HuH-7.5 (cell line): ENCODE data around the gene MAS1L.

Experiments
- DNase-seq: peaks from one replicate; pipeline ENCODE4 v3.0.0; 2011; ENCODE audit warnings: low spot score

The MAS1L gene

DNA sequence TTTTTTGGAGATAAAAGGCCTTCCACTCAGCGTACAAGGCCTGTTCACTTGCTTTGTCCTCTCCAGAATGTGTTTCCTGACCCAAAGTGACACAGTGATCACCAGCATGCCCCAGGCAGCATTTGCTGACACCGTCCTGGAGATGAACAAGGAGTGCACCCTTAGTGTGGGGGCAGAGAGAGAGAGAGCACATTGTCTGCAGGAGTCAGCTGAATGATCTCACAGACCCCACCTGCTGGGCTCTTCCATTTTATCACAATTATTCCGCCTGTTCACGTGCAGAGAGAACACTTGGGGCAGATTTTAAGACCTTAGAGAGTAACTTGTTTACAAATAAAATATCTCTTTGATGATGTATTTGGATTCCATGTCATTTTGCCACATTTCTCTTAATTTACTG, 22.4 kb upstream of the MAS1L start:
- no peak for DNase-seq

DNA sequence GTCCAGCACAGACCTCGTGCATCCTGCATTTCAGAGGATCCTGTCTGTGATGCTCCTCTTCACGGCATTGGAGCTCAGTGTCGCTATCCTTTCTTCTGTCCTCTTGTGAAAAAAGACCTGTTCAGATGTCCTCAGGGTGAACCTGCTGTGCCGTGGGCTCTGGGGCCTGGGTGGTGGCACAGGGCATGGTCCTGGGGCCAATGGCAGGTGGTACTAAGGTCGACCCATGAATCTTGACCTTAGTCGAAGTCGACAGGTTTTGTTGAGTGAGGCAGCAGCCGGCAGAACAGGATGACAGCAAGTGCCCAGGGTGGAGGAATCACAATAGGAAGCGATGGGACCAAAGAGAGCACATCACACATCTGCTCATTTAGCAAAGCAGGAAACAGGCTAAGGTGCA, 22.0 kb upstream of the MAS1L start:
- DNase-seq = no peak

DNA sequence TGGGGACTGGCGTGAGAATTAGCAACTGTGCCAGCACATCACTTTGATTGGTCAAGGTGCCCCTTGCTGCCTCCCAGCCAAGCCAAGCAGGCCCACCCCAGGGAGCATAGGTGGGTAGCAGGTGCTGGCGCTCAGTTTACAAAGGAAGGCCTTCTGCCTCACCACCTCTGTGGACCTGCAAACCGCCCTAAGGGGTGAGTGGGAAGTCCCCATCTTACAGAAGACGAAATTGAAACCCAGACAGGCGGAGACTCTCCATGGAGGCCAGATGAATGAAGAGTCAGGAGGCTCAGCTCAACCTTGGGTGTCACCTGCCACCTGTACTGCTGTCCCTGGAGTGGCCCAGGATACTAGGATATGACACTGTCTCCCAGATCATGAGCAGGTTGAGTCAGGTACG, 21.5 kb upstream of the MAS1L start:
- DNase-seq = no peak

DNA sequence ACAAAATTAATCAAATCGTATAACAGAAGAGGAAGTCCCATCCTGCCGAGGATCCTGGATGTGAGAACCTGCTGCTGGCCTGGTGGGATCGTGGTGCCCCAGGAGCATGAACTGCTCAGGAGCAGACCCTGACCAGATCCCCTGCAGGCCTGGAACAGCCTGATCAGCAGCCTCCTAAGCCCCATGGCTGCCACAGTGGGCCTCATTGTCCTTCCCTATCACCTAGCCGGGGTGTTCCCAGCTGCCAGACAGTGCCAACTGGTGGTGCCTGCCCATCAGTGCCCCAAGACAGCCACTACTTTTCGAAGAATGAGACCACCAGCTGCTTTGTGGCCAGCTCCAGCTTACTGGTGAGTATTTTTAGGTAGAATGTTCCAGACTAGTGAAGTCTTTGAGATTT, 19.6 kb upstream of the MAS1L start:
- DNase-seq = no peak

DNA sequence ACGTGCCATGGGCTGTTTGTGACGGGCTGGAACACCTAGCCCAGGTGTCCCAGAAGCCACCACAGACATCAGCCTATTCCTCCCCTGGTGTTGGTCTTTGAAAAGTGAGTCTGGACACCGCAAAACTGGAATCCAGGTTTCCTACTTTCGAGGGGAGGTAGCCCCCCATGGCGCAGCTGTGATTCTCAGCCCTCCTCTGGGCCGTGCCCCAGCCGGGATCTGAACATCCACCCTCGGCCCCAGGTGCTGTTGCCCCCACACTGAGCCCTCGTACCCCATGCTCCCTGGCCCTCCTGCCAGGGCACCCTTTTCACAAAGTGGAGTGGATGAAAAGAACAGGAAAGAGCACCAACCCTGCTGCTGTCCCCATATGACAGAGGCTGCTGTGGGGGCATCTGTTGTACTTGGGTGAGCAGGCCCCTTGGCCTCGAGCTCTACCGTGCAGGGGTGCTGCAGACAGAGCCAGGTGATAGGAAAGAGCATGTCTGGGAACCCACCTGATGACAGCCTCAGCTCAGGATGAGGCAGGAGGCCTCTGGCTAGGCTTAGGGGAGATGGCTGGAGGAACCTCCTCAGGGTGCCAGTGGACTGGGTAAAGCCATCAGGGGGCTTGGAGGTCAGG, 18.8 kb upstream of the MAS1L start:
- DNase-seq = no peak

DNA sequence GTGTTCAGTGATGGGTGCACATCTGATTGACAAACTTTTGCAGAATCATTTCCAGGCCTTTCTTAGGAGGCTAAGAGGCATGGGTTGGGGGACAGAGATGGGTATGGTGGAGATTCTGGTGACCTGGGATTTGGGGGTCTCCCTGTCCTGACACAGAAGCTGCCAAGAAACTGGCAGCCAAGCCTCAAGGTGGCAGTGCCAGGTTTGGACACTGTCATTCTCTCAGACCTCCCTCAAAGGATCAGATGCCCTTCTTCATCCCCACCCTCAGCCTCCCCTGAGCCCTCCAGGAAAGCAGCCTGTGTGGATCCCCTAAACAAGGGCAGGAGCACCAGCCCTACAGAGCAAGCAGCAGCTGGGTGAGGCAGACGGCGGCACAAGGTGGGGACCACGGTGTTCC, 18.1 kb upstream of the MAS1L start:
- no peak for DNase-seq

DNA sequence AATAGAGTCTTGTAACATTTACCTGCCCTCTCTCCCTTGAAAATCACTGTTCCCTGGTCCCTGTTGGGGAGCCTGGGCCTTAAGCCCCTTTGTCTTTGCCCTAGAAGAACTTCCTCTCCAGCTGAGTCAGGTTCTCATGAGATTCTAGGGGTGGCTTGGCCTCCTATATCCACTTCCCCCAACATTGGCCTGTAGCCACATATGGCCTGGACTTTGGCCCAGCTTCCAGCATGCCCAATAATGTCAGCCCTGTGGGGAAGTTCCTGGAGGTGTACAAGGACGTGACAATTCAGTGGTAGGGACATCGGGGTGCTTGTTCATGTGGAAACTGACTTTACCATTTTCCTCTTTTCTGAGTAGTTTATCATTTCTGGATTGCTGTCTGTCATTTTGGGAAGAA, 17.2 kb upstream of the MAS1L start:
- no peak for DNase-seq

DNA sequence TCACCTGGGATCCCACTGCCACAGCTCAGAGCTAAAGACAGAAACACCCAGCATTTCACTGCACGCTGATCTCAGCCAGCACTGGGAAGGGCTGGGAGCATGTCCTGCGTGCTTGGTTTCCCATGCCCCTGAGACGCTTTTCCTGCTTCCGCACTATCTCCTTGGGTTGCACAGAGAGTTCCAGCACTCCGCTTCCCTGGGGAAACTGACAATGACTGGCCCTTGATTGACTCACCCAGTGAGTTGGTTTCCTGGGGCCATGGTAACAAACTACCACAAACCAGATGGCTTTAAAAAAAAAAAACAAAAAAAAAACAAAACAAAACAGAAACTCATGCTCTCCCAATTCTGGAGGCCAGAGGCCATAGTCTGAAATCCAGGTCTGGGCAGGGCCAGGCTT, 14.8 kb upstream of the MAS1L start:
- DNase-seq = no peak

DNA sequence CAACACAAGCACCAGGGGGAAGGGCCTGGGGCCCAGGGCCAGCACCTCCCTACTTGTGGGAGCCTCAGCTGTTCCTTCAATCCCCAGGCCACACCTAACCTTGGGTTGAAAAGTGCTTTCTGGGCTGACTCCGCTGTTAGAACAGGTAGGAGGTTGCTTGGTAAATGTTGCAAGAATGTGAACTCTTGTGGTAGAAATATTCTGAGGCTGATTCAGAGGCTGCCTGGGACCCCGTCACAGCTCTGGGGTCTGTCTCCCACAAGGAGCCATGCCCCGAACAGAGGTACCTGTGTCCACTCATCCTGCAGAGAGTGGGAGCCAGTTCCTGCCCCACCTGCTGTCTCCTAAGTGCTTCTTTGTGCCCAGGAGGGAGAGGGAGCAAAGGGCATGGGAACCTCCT, 14.4 kb upstream of the MAS1L start:
- DNase-seq = no peak

DNA sequence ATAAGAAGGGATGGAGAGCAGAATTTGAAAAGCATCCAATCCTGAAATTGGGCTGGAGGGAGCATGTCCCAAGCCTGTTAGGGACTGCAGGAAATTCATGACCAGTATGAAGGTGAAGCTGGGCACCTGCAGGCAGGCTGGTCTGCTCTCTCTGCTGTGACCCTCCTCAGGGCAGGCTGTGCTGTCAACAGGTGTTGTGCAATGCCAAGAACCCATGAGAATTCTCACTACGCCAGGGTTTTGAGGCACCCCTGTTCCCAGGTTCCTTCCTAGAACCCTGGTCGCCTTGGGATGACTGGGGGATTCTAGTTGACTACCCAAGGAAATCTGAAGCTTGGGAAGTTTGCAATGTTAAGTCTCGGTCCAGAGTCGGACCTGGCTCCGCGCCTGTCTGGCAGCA, 13.3 kb upstream of the MAS1L start:
- no peak for DNase-seq

DNA sequence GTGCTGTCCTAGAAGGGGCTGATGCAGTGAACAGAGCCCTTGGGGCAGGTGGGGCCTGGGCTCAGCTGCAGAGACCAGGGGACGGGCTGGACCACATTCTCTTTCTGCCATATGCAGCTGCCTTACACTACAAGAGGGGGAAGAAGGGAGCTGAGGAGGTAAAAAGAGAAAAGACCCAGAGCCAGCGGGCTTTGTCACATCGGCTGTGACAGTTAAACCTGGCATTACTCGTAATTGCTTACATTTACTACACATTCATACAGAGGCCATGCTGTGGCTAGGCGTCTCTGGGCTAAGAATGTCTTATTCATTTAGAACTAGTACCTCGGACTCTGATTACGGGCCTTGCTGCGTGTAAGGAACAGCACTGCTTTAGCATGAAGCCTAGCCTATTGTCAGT, 12.8 kb upstream of the MAS1L start:
- no peak for DNase-seq

DNA sequence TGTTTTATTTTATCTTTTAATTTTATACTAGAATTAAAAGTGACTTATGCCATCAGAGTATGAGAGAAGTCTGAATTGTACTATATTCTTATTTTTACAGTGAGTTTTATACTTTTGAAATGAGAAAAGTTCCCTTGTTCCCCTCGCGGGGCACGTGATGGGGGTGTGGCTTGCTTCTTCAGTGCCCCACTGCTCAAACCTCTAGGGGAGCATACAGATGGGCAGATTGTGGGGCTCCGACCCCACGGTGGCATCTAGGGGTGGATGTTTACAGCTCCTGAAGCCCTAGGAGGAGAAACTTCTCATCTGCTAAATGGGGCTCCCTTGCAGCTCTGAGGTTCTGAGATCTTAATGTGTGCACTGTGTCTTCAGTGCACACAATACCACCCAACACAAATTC, 11.9 kb upstream of the MAS1L start:
- no peak for DNase-seq

DNA sequence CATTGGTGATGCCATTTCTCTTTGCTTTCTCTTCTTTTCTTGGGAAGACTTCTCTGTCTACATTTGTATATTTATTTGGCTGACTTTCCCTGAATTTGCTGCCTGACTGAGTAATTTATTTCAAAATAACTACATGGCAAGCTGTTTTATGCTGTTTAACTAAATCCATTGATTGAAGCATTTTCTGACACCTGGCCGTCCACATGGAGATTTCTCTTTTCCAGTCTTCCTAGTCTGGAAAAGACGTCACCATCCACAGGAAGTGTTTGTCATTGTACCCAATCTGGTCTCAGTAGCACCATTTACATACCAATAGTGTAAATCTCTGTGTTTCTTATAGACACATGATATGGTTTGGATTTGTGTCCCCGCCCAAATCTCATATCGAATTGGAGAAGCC, 9.2 kb upstream of the MAS1L start:
- no peak for DNase-seq

DNA sequence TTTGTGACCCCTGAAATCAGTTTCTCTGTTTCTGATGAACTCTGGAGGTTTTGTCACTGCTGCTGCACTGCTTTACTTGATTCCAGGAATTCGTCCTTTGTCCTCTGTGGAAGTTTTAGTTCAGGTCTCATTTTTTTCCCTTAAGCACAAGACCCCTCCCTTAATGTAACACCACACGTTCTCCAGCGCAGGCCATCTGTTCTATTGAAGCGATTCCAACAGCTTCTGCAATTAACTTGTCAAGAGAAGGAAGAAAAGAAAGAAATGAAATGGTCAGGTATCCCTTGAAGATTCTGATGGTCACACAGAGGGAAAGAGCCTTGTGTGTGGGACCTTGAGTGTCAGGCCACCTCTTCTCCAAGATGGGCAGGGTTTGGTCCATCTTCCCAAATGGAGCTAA, 7.8 kb upstream of the MAS1L start:
- DNase-seq = no peak

DNA sequence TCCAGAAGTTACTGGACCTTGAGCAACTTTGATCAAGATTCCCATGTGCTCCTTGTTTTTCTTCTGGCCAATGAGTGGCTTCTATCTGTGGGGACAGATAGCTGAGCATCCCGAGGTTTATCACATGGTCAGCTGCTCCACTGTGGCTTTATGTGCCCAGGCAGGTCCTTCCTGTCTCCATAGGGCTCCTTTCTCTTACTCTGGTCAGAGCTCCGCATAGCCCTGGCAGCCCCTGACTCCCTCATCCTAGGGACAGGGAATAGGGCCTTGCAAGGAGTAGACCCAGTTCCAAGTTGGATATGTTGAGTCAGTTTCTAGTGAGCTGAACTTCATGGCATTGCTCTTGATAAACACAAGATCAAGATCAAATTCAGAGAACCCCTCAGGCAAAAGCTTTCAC, 6.4 kb upstream of the MAS1L start:
- DNase-seq = no peak

DNA sequence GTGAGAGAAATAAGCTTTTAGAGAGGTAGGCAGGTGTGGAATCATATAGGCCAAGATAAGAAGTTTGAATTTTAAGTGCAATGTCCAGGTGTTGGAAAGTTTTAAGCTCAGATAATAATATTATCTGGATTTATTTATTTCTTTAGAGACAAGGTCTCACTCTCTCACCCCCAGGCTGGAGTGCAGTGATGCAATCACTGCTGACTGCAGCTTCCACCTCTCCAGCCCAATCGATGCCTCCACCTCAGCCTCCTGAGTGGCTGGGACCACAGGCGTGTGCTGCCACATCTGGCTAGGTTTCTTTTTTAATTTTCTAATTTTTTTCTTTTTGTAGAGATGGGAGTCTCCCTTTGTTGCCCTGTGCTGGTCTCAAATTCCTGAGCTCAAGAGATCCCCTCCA, 5.5 kb upstream of the MAS1L start:
- DNase-seq = no peak

DNA sequence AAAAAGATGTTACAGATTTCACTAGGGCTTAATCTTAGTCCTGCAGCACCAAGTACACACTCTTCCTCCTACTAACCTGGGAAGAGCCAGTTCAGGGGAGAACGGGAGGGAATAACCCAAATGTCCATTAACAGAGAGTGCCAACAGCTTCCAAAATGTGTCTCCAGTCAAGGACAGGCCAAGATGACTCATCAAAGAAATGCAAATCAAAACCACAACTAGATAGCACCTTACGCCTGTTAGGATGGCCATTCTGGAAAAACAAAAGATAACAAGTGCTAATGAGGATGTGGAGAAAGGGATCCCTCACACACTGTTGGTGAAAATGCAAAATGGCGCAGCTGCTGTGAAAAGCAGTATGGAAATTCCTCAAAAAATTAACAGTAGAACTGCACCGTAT, 3.8 kb upstream of the MAS1L start:
- no peak for DNase-seq

DNA sequence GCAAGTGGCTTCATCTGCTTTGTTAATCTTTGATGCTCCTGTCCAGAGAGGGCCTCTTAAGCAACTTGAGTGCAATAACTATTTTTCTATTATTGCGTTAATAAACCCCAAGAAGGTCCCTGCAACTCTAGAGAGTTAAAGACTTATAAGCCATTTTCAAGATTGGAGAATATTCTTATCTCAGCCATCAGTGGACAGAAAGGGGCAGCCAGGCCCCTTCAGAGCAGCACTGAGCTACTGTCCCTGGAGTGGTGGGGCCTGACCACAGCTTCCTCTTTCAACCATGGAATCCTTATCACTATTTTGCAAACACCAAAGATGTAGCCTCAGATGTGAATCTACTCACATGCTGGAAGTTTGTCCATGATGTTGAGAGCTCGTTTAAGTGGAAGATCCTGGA, 2.8 kb upstream of the MAS1L start:
- DNase-seq = no peak

DNA sequence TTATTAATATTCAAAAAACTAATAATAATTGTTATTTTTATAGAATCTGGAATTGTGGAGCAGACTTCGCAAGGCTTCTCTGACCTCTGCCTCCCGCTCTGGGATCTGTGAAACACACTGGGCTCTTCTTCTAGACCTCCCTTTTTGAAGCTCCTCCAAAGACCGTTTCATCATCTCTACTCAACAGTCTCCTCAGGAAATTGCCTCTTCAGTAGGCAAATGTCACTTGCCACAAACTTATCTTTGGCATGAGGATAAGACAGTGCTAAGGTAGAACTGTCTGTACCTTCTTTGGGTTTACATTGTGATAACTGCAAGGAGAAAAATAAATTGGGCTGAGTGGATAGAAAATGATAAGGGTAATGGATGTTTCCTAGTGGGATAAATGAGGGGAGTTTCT, 2.3 kb upstream of the MAS1L start:
- no peak for DNase-seq

DNA sequence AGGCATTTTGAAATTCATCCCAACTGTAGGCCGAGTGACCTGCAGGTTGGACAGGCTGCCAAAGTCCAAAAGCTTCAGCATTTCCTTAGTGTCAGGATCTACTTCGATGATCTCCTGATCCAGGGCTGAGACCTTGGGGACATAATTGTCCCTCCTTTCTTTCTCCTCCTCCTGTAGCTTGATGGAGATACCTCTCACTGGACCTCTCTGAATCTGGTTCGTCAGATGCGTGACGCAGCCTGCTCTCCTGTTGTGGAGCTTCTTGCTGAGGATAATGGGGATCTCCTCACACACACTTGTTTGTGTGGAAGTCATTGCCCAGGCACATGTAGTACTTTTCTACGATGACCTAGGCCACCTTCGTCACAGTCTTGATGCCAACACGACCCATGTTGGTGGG, 1.5 kb upstream of the MAS1L start:
- DNase-seq = no peak

DNA sequence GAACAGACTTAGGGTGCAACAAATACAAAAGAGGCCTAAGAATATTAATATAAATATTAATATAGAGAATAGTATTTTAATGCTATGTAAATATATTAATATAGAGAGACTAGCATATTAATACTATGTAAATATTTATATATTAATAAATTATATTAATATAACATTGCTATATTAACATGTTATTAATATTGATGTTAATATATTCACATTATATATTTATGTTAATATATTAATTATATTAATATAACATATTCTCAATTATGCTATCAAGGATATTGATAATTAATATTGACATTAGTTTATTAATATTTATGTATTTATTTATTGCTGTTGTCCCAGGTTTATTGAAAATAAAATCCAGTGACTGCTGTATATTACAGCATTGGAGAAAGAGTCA, 1.1 kb upstream of the MAS1L start:
- DNase-seq = no peak

DNA sequence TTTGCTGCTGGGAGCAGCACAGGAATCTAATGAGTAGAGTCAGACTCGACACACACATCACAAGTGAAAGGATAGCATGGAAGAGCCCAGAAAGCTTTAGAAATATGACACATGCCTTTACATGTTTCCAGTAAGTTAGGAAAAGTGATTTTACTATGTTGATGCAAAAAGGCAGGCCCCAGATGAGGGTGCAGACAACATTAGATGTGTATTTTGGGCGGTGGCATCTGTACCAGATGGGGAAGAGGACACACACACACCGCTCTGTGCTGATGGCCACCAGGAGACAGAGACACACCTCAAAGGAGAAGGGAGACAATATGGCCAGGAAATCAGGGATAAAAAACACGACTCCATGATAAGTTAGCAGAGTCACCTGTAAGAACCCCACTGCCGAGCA, 625 bp downstream of the MAS1L start:
- no peak for DNase-seq

DNA sequence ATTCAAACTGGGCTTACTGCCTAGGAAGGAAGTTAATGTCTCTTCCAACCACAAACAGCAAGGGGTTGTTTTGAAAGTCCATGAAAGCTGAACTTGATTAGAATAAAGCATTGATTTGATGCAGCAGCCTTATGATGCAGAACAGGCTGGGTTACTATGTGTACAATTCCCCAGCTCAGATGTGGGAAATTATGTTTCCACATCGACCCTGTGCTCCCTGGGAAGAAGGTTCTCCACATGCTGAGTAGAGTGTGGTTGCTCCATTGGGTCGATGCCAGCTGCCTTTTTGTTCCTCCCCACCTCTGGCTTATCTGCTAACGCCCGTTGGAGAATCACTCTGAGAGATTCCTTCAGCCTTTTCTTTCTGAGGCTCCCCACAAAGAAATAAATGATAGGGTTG, 1.2 kb downstream of the MAS1L start:
- no peak for DNase-seq

DNA sequence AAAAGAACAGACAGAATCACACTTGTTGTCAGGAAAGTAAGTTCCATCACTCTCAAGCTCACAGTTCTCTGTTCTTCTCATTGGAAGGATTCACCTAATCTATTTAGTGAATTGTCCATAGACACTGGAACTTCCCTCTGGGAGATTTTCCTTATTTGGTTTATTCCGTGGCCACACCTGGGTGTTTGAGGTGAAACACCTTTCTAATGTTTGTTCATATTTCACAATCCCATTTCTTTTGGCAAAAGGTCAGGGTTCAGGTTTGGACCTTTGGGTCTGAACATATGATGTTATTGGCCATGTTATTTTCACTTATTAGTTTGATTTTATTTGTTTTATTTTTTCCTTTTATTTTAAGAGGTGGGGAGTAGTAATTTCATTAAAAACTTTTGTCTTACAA, 4.0 kb downstream of the MAS1L start:
- no peak for DNase-seq

DNA sequence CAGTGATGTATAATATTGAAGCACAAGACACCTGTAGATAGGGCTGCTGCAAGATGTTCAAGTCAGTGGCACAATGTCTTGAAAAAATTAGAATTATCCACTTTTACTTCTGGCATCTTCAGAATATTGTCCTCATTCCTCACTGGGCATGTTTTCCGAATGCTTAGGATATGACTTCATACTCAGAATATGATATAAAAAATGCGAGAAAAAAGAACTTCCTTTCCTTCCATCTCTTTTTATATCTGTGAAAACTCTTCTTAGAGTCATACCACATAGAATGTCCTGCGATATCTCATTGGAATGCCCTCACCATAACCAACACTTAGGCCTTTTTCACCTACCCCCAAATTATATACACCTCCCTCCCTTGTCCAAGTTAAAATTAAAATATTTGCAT, 4.6 kb downstream of the MAS1L start:
- no peak for DNase-seq
